Testis (tissue), 2 donors: Measurements from ENCODE around the gene NOTCH1.

Experiments
- POLR2A ChIP-seq: fragments of 450-650 bp; IDR thresholded peaks from one replicate; pipeline ENCODE4 v1.6.1; 2017; ENCODE audit warnings: antibody characterized with exemption, mild to moderate bottlenecking, moderate library complexity
- TF ChIP-seq, protein P1 (sequence below), 3 experiments: fragments of 450-650 bp in 2 of 3; fragments of 200-600 bp in 1 of 3; sonication (generic) in 1 of 3; IDR thresholded peaks; one replicate each; pipeline ENCODE4 v1.5.1; 2016 to 2019; ENCODE audit warnings: antibody characterized with exemption in 3 of 3, mild to moderate bottlenecking in 2 of 3, moderate library complexity in 1 of 3

DNA sequence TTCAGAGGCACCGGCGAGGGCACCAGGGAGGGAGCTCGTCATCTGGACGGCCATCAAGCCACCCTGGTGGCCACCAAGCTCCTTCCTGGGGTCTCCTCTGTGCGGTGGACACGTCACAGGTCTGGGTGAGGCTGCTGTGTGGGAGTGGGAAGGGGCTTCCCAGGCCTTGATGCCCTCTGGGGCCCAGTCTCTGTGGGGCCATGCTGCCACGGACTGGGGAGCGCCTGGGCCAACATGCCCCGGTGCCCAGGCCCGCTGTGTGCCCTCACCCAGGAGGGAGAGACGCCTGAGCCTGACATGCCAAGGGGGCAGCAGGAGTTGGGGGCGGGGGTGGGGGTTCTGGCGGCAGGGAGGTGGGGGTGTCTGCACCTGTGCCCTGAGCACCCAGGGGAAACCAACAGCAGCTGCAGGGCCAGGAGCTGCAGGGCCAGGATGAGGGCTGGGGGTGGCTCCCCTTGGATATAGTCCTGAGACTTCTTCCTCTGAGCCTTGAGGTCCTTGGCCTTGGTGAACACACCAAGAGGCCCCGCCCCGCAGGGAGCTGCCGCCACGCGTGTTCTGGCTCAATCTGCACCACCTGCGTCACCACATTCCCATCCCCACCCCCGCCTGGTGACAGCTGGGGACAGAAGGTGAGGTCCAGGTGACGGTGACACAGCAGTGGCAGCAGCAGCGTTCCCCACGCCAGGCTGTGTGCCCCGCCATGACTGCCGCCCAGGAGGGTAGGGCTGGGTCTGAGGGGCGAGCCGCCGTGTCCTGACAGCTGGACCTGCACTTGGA lies 47.7 kb downstream of the NOTCH1 start:
- no peak for TF ChIP-seq POLR2A
- TF ChIP-seq, protein P1, sequence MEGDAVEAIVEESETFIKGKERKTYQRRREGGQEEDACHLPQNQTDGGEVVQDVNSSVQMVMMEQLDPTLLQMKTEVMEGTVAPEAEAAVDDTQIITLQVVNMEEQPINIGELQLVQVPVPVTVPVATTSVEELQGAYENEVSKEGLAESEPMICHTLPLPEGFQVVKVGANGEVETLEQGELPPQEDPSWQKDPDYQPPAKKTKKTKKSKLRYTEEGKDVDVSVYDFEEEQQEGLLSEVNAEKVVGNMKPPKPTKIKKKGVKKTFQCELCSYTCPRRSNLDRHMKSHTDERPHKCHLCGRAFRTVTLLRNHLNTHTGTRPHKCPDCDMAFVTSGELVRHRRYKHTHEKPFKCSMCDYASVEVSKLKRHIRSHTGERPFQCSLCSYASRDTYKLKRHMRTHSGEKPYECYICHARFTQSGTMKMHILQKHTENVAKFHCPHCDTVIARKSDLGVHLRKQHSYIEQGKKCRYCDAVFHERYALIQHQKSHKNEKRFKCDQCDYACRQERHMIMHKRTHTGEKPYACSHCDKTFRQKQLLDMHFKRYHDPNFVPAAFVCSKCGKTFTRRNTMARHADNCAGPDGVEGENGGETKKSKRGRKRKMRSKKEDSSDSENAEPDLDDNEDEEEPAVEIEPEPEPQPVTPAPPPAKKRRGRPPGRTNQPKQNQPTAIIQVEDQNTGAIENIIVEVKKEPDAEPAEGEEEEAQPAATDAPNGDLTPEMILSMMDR (IDR thresholded peaks at IDR 0.05): no peak
